HG02870 (cell line): ENCODE measurements around the gene ATP6V1G2.
A peak's percentile ranks its signal among the peaks of the same experiment; 100 is the strongest.
"Not testable (repeated sequence)": the region's sequence is repeated elsewhere in the genome, so short reads cannot be mapped to it uniquely, and the experiment has no call there.

Source experiments
- ATAC-seq: cut with Tn5 transposase; IDR thresholded peaks from one replicate; pipeline ENCODE4 v1.9.1; 2021; ENCODE audit warnings: mild to moderate bottlenecking, moderate library complexity; ENCODE audit not compliant: unreplicated experiment

ATP6V1G2 gene

GRCh38 chr6:31575952-31576685 is 29.7 kb upstream of the ATP6V1G2 start:
- ATAC-seq = no peak

DNA sequence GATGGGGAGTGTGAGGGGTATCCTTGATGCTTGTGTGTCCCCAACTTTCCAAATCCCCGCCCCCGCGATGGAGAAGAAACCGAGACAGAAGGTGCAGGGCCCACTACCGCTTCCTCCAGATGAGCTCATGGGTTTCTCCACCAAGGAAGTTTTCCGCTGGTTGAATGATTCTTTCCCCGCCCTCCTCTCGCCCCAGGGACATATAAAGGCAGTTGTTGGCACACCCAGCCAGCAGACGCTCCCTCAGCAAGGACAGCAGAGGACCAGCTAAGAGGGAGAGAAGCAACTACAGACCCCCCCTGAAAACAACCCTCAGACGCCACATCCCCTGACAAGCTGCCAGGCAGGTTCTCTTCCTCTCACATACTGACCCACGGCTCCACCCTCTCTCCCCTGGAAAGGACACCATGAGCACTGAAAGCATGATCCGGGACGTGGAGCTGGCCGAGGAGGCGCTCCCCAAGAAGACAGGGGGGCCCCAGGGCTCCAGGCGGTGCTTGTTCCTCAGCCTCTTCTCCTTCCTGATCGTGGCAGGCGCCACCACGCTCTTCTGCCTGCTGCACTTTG is 29.0 kb upstream of the ATP6V1G2 start, which contains the start of gene TNF:
Gene TNF, plus strand, starts transcription at position 231 of the 567 bp plus-strand sequence. Its CDS starts 177 bp downstream, at position 408.
- no peak for ATAC-seq

- ATAC-seq = no peak
Observed at GRCh38 chr6:31574106-31575061, 28.0 kb upstream of the ATP6V1G2 start.

DNA sequence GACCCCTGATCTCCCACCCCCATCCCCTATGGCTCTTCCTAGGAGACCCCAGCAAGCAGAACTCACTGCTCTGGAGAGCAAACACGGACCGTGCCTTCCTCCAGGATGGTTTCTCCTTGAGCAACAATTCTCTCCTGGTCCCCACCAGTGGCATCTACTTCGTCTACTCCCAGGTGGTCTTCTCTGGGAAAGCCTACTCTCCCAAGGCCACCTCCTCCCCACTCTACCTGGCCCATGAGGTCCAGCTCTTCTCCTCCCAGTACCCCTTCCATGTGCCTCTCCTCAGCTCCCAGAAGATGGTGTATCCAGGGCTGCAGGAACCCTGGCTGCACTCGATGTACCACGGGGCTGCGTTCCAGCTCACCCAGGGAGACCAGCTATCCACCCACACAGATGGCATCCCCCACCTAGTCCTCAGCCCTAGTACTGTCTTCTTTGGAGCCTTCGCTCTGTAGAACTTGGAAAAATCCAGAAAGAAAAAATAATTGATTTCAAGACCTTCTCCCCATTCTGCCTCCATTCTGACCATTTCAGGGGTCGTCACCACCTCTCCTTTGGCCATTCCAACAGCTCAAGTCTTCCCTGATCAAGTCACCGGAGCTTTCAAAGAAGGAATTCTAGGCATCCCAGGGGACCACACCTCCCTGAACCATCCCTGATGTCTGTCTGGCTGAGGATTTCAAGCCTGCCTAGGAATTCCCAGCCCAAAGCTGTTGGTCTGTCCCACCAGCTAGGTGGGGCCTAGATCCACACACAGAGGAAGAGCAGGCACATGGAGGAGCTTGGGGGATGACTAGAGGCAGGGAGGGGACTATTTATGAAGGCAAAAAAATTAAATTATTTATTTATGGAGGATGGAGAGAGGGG is 27.1 kb upstream of the ATP6V1G2 start:
- no peak for ATAC-seq

- peak; percentile 40 for ATAC-seq
Observed at GRCh38 chr6:31572041-31572911, 25.9 kb upstream of the ATP6V1G2 start, which contains the start of gene LTA. LTA (plus strand) TSS chr6:31572289; CDS start chr6:31572743, 454 bp downstream.

DNA sequence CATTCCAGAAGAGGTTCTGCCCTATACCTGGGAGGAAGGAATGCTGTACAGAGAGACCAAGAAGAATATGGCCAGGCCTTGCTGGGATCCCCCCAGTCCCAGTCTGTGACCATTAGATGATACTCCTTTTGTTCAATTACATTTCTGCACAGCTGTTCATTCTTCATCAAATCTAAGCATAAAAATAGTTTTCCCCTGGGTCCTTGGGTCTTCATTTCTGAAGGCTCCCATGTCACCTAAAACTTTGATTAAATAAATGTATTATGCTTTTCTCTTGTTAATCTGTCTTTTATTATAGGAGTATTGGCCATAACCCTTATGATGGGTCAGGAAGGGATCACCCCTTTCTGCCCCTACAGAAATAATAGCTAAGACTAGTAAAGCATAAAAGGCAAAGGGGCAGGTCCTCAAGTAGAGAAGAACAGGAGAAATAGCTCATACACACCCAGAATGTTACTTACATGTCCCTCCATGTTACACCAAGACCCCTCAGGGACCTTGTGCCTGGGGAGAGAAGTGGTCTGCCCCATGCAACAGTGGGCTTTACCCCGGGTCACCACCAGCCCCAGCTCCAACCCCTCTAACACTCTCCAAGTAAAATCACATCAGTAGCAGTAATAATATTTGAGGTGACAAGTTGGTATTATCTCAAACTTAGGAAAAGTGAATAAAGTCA is 23.6 kb upstream of the ATP6V1G2 start:
- no peak for ATAC-seq

- ATAC-seq = peak; percentile 62
Observed at GRCh38 chr6:31568537-31568961, 22.1 kb upstream of the ATP6V1G2 start.

GRCh38 chr6:31567531-31568370 is 21.3 kb upstream of the ATP6V1G2 start:
- ATAC-seq = no peak

DNA sequence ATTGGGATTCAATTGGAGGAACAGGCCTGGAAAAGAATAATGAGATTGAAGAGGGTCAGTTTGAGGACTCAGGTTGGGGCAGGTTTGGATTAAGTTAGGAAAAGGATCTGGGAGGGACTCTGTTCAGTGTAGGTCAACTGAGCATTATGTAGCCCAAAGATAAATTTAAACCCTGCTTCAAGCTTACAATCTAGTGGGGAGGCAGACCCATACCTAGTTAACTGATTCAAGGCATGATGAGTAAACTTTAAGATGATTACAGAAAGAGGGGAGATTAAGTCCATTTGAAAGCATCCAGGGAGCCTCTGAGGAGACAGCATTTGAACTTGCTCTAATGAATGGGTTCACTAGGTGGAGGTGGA is 14.3 kb upstream of the ATP6V1G2 start:
- ATAC-seq = no peak

DNA sequence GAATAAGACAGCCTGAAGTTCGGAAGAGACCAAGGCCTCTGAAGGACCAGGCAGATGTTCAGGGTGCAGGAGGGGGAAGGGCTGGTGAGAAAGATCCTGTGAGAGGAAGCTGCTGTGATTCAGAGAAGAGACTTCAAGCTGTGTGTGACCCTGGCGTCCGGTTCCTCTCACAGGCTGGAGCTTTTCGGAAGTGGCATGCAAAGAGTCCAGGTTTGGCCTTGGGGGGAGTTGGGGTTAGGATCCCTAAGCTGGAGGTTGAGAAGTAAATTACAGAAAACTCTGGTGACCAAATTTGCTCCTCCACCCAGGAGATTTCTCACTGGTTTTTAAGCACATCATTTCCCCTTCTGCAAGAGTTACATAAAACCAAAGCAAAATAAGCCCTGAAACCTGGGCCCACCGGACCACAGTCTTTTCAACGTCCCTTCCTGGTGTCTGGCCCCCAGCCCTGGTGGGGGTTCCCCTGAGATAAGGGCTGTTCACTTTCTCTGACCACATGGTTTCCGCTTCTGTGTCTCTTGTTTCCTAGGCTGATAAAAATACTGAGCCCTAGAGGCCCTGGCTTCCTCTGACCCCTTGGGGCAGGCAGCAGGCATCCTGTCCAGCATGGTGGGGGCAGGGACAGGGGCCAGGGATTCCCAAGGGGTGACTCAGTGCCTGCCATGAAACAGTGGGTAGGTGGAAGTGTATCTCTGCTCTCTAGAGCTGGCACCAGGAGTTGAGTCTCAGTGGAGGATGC is 13.7 kb upstream of the ATP6V1G2 start:
- ATAC-seq = peak; percentile 60

DNA sequence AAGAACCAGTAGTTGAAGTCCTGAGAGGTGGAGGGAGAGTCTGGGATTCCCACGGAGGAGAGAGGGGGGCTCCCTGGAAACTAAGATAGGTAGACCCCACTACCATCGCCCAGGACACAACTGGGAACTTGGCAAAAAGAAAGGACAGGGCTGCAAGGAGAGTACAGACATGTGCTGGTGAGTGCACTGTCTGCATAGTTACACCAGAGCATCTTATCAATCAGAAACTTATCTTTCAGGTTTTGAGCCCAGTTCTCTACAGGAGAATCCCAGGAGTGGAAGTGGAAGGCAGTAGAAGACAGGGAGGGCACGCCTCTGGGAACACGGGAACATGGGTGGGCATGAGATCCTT is 13.2 kb upstream of the ATP6V1G2 start:
- no peak for ATAC-seq

DNA sequence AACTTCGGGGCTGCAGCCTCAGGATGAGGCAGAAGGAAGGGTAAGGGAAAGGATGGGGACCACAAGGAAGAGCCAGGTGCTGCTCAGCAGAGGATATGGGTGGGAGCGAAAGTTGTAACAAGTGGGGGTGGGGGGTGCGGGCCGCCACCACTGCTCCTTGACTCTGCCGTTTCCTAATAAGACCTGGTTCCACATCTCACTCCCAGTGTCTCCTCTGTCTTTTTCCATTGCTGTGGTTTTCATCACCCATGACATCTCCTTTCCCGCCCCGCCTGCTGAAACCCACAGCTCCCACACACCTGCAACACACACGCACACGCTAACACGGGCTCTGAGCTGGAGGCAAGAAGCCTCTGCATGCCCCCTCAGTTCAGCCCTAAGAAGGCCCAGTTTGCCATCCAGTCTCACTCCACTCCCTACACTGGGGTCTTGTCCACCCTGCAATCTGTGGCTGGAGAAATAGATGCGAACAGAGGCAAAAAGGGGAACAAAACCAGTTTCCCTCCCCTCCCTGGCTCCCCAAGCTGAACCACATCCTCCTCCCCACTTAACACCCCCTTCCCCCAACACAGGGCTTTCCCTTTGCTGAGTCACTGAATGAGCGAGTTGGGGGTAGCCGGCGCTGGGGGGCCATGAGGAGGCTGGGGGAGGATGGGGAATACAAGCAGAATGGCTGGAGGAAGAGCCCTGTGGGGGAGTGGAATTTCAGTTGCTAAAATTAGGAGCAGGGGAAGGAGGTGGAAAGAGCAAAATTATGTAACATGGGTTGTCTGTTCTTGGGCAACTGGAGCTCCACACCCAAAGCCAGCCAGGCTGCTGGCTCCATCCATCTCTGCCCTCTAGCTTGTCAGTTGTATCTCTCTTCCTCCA is 12.5 kb upstream of the ATP6V1G2 start:
- ATAC-seq = no peak

GRCh38 chr6:31558318-31558625 is 11.9 kb upstream of the ATP6V1G2 start:
- no peak for ATAC-seq

DNA sequence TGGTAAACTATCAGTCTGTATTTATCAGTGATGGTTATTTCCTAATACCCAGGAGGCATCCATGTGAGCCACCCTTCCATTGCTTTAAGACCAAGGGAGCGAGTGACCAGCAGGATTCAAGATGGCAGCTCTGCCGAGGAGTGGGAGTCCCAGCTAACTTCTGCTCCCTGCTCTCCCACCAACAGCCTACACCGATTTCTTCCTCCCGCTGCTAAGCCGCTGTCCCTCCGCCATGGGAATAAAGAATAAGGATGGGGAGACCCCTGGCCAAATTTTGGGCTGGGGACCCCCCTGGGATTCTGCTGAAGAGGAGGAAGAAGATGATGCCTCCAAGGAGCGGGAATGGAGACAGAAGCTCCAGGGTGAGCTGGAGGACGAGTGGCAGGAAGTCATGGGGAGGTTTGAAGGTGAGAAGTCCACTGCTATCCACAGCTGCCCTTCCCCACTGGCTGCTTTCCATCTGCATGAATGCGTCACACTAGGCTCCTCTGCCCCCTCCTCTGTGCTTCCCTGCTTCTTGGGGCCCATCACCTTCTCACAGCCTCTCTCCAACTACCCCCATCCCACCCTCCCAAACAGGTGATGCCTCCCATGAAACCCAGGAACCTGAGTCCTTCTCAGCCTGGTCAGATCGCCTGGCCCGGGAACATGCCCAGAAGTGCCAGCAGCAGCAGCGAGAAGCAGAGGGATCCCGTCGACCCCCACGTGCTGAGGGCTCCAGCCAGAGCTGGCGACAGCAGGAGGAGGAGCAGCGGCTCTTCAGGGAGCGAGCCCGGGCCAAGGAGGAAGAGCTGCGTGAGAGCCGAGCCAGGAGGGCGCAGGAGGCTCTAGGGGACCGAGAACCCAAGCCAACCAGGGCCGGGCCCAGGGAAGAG is 11.3 kb upstream of the ATP6V1G2 start:
- ATAC-seq = no peak

- ATAC-seq = no peak
Observed at GRCh38 chr6:31556307-31556706, 9.9 kb upstream of the ATP6V1G2 start.

GRCh38 chr6:31551371-31551770 is 5.0 kb upstream of the ATP6V1G2 start:
- ATAC-seq = not testable (repeated sequence)
